Measurements from ENCODE around the gene RGS6. TPM values are rescaled to one million over a fixed set of nuclear protein-coding genes. Genes with fewer than 3 reads are reported as not detected.

RGS6 gene
- total RNA-seq, 1 donor from 2014 or later = 2.4 TPM

- no peak overlapping the region for H3K27ac Mint-ChIP-seq
- intact Hi-C loops (cut with micrococcal nuclease) = no loop called here
- peaks cover 2% of the 10 kb centered on the region for H3K36me3 Mint-ChIP-seq (ENCODE audit: low read depth)
- H3K4me3 Mint-ChIP-seq = no peak overlapping the region
- H3K27me3 Mint-ChIP-seq (ENCODE audit: insufficient read depth) = peaks cover 25% of the 10 kb centered on the region
- no peak for DNase-seq (ENCODE audit: low spot score)
- H3K9me3 Mint-ChIP-seq = no peaks in the 10 kb centered on the region
- peaks cover 21% of the 10 kb centered on the region for H3K4me1 Mint-ChIP-seq (ENCODE audit: low read depth)
Measured at GRCh38 chr14:72559202-72559601, 627.0 kb downstream of the RGS6 start.

GRCh38 chr14:72559669-72560255 is 627.5 kb downstream of the RGS6 start:
- peaks cover 25% of the 10 kb centered on the region for H3K27me3 Mint-ChIP-seq (ENCODE audit: insufficient read depth)
- no peak overlapping the region for H3K4me3 Mint-ChIP-seq
- peaks cover 2% of the 10 kb centered on the region for H3K36me3 Mint-ChIP-seq (ENCODE audit: low read depth)
- H3K27ac Mint-ChIP-seq = no peak overlapping the region
- intact Hi-C loops (cut with micrococcal nuclease) = no loop called here
- peaks cover 21% of the 10 kb centered on the region for H3K4me1 Mint-ChIP-seq (ENCODE audit: low read depth)
- H3K9me3 Mint-ChIP-seq = no peaks in the 10 kb centered on the region
- DNase-seq (ENCODE audit: low spot score) = no peak

- intact Hi-C loops (cut with micrococcal nuclease) = no loop called here
- Mint-ChIP-seq H3K36me3 (ENCODE audit: low read depth) (peaks cover 2% of the 10 kb centered on the region), H3K4me1 (ENCODE audit: low read depth) (peaks cover 21% of the 10 kb centered on the region), H3K27me3 (ENCODE audit: insufficient read depth) (peaks cover 25% of the 10 kb centered on the region), H3K27ac (no peak overlapping the region), H3K4me3 (no peak overlapping the region), H3K9me3 (no peaks in the 10 kb centered on the region)
- DNase-seq (ENCODE audit: low spot score) = no peak
Measured at GRCh38 chr14:72560331-72560730, 628.1 kb downstream of the RGS6 start.

GRCh38 chr14:72560889-72561493 is 628.8 kb downstream of the RGS6 start:
- Mint-ChIP-seq H3K27me3 (ENCODE audit: insufficient read depth) (peaks cover 25% of the 10 kb centered on the region), H3K4me3 (no peak overlapping the region), H3K9me3 (no peaks in the 10 kb centered on the region), H3K4me1 (ENCODE audit: low read depth) (peaks cover 21% of the 10 kb centered on the region), H3K27ac (no peak overlapping the region), H3K36me3 (ENCODE audit: low read depth) (peaks cover 2% of the 10 kb centered on the region)
- no peak for DNase-seq (ENCODE audit: low spot score)
- intact Hi-C loops (cut with micrococcal nuclease) = no loop called here

GRCh38 chr14:72562300-72562699 is 630.1 kb downstream of the RGS6 start:
- Mint-ChIP-seq H3K27ac (no peak overlapping the region), H3K4me1 (ENCODE audit: low read depth) (peaks cover 21% of the 10 kb centered on the region), H3K36me3 (ENCODE audit: low read depth) (peaks cover 2% of the 10 kb centered on the region), H3K27me3 (ENCODE audit: insufficient read depth) (peaks cover 25% of the 10 kb centered on the region), H3K4me3 (no peak overlapping the region), H3K9me3 (no peaks in the 10 kb centered on the region)
- intact Hi-C loops (cut with micrococcal nuclease) = no loop called here
- DNase-seq (ENCODE audit: low spot score) = no peak

GRCh38 chr14:72563676-72564075 is 631.4 kb downstream of the RGS6 start:
- no peak for DNase-seq (ENCODE audit: low spot score)
- intact Hi-C loops (cut with micrococcal nuclease) = no loop called here
- Mint-ChIP-seq H3K4me1 (ENCODE audit: low read depth) (peaks cover 18% of the 10 kb centered on the region), H3K27me3 (ENCODE audit: insufficient read depth) (peaks cover 19% of the 10 kb centered on the region), H3K9me3 (no peaks in the 10 kb centered on the region), H3K4me3 (no peak overlapping the region), H3K36me3 (ENCODE audit: low read depth) (peaks cover 2% of the 10 kb centered on the region), H3K27ac (no peak overlapping the region)

GRCh38 chr14:72565149-72565559 is 632.9 kb downstream of the RGS6 start:
- H3K4me1 Mint-ChIP-seq (ENCODE audit: low read depth) = peaks cover 6% of the 10 kb centered on the region
- no peak overlapping the region for H3K4me3 Mint-ChIP-seq
- H3K27ac Mint-ChIP-seq = no peak overlapping the region
- intact Hi-C loops (cut with micrococcal nuclease) = no loop called here
- peaks cover 12% of the 10 kb centered on the region for H3K27me3 Mint-ChIP-seq (ENCODE audit: insufficient read depth)
- peaks cover 2% of the 10 kb centered on the region for H3K36me3 Mint-ChIP-seq (ENCODE audit: low read depth)
- no peak for DNase-seq (ENCODE audit: low spot score)
- no peaks in the 10 kb centered on the region for H3K9me3 Mint-ChIP-seq

- peaks cover 6% of the 10 kb centered on the region for H3K4me1 Mint-ChIP-seq (ENCODE audit: low read depth)
- intact Hi-C loops (cut with micrococcal nuclease) = no loop called here
- H3K9me3 Mint-ChIP-seq = no peaks in the 10 kb centered on the region
- DNase-seq (ENCODE audit: low spot score) = no peak
- no peak overlapping the region for H3K27ac Mint-ChIP-seq
- H3K4me3 Mint-ChIP-seq = no peak overlapping the region
- H3K36me3 Mint-ChIP-seq (ENCODE audit: low read depth) = peaks cover 2% of the 10 kb centered on the region
- peaks cover 12% of the 10 kb centered on the region for H3K27me3 Mint-ChIP-seq (ENCODE audit: insufficient read depth)
Measured at GRCh38 chr14:72565917-72566316, 633.7 kb downstream of the RGS6 start.

- Mint-ChIP-seq H3K36me3 (ENCODE audit: low read depth) (peaks cover 2% of the 10 kb centered on the region), H3K4me3 (no peak overlapping the region), H3K9me3 (no peaks in the 10 kb centered on the region), H3K27me3 (ENCODE audit: insufficient read depth) (peaks cover 16% of the 10 kb centered on the region), H3K27ac (no peak overlapping the region), H3K4me1 (ENCODE audit: low read depth) (peaks cover 6% of the 10 kb centered on the region)
- no peak for DNase-seq (ENCODE audit: low spot score)
- intact Hi-C loops (cut with micrococcal nuclease) = no loop called here
Measured at GRCh38 chr14:72567226-72567625, 635.0 kb downstream of the RGS6 start.

GRCh38 chr14:72568296-72568992 is 636.2 kb downstream of the RGS6 start:
- Mint-ChIP-seq H3K9me3 (no peaks in the 10 kb centered on the region), H3K36me3 (ENCODE audit: low read depth) (peaks cover 2% of the 10 kb centered on the region), H3K27me3 (ENCODE audit: insufficient read depth) (peaks cover 14% of the 10 kb centered on the region), H3K4me1 (ENCODE audit: low read depth) (peaks cover 6% of the 10 kb centered on the region), H3K4me3 (no peak overlapping the region), H3K27ac (no peak overlapping the region)
- intact Hi-C loops (cut with micrococcal nuclease) = no loop called here
- DNase-seq (ENCODE audit: low spot score) = no peak

GRCh38 chr14:72573725-72574417 is 641.6 kb downstream of the RGS6 start:
- Mint-ChIP-seq H3K4me3 (no peak overlapping the region), H3K27me3 (ENCODE audit: insufficient read depth) (peaks cover 42% of the 10 kb centered on the region), H3K9me3 (no peaks in the 10 kb centered on the region), H3K27ac (no peak overlapping the region), H3K4me1 (ENCODE audit: low read depth) (peaks cover 10% of the 10 kb centered on the region), H3K36me3 (ENCODE audit: low read depth) (no peaks in the 10 kb centered on the region)
- intact Hi-C loops (cut with micrococcal nuclease) = no loop called here
- DNase-seq (ENCODE audit: low spot score) = no peak

- Mint-ChIP-seq H3K27ac (no peak overlapping the region), H3K4me3 (no peak overlapping the region), H3K4me1 (ENCODE audit: low read depth) (peaks cover 10% of the 10 kb centered on the region), H3K9me3 (no peaks in the 10 kb centered on the region), H3K36me3 (ENCODE audit: low read depth) (no peaks in the 10 kb centered on the region), H3K27me3 (ENCODE audit: insufficient read depth) (peaks cover 46% of the 10 kb centered on the region)
- intact Hi-C loops (cut with micrococcal nuclease) = no loop called here
- DNase-seq (ENCODE audit: low spot score) = no peak
Measured at GRCh38 chr14:72574715-72575114, 642.5 kb downstream of the RGS6 start.

- Mint-ChIP-seq H3K9me3 (no peaks in the 10 kb centered on the region), H3K36me3 (ENCODE audit: low read depth) (no peaks in the 10 kb centered on the region), H3K4me3 (no peak overlapping the region), H3K27me3 (ENCODE audit: insufficient read depth) (peaks cover 39% of the 10 kb centered on the region), H3K4me1 (ENCODE audit: low read depth) (peaks cover 12% of the 10 kb centered on the region), H3K27ac (no peak overlapping the region)
- intact Hi-C loops (cut with micrococcal nuclease) = no loop called here
- DNase-seq (ENCODE audit: low spot score) = no peak
Measured at GRCh38 chr14:72576258-72576657, 644.0 kb downstream of the RGS6 start.

All from activated T-helper 1 cell treated with anti-CD3 and anti-CD28 coated beads, Interleukin-12 subunit alpha, Interleukin-12 subunit beta, Interleukin-2, Interleukin-4 antibody, amounts not matched to agents 30 ng/mL and 10 ng/mL and 1 ng/mL, durations not matched to agents 14 hours and 24 hours and 36 hours (primary cell).